HepG2 (cell line): ENCODE results near the gene CPEB2. TPM values are rescaled to one million over a fixed set of nuclear protein-coding genes. Genes with fewer than 3 reads are reported as not detected.

Source experiments
- ATAC-seq: fragments of 200-7000 bp; cut with Tn5 transposase; 3 replicates; pipeline ENCODE4 v1.9.1; 2020; ENCODE audit warnings: mild to moderate bottlenecking, moderate library complexity
- BruUV-seq: library from RNA; stranded (reverse); fragments of 400-500 nt; replicated peaks from 2 replicates; lab custom pipeline; 2021; lab: Mats Ljungman, UMichigan
- CTCF ChIA-PET: fragments of 300-600 bp; formaldehyde crosslinking; extraction: SDS; loops from one replicate; lab custom pipeline; 2021; ENCODE audit warnings: low total read pairs, inconsistent platforms, low intra/inter-chr PET ratio; lab: Yijun Ruan, JAX
- POLR2A ChIA-PET: fragments of 350-600 bp; sonication (Branson Sonifier 250); formaldehyde crosslinking; loops from one replicate; lab custom pipeline; 2020; ENCODE audit warnings: antibody characterized with exemption, inconsistent platforms; lab: Yijun Ruan, JAX
- DNase-seq: peaks from one replicate; pipeline ENCODE4 v3.0.0-alpha.2; 2015; ENCODE audit warnings: low spot score
- FAIRE-seq: peaks from 3 replicates; lab custom pipeline; 2011; peaks lifted over from hg19 to GRCh38; lab: Jason Lieb, UNC
- H2AFZ ChIP-seq: one replicate; pipeline ENCODE4 v1.6.1; 2011; ENCODE audit warnings: low read length, inconsistent platforms
- H3K27ac ChIP-seq: fragments of 300-600 bp; 3 replicates; pipeline ENCODE4 v1.8.0; 2011; ENCODE audit warnings: mixed run types, mild to moderate bottlenecking, mixed read lengths, low read length, inconsistent platforms; ENCODE audit not compliant: insufficient read depth; ENCODE audit errors: extremely low read length
- H3K27me3 ChIP-seq, 2 experiments: fragments of 200-600 bp in 1 of 2; 2 replicates in 1 of 2; 3 replicates in 1 of 2; pipeline versions ENCODE4 v1.6.0 to v1.8.0; 2011; ENCODE audit warnings: low read length in 2 of 2, mild to moderate bottlenecking in 2 of 2, moderate library complexity in 2 of 2, inconsistent platforms in 1 of 2; ENCODE audit not compliant: insufficient read depth in 2 of 2, control insufficient read depth in 1 of 2
- H3K36me3 ChIP-seq, 2 experiments: fragments of 200-600 bp in 1 of 2; replicated peaks in 1 of 2; 2 replicates in 1 of 2; 3 replicates in 1 of 2; pipeline versions ENCODE4 v1.5.1 to v1.8.0; 2011; ENCODE audit warnings: low read length in 2 of 2, inconsistent platforms in 1 of 2; ENCODE audit not compliant: insufficient read depth in 2 of 2, control insufficient read depth in 1 of 2
- H3K4me1 ChIP-seq: 2 replicates; pipeline ENCODE4 v1.5.1; 2012; ENCODE audit warnings: low read length, inconsistent platforms; ENCODE audit not compliant: insufficient read depth
- H3K4me2 ChIP-seq: 2 replicates; pipeline ENCODE4 v1.6.0; 2011; ENCODE audit warnings: low read depth, low read length, inconsistent platforms
- H3K4me3 ChIP-seq, 3 experiments: fragments of 200-600 bp in 1 of 3; sonication (generic), shearing (Covaris generic) in 1 of 3; replicated peaks in 1 of 3; 2 replicates each; pipeline ENCODE4 v1.5.1; 2011 to 2016; ENCODE audit warnings: low read length in 3 of 3, inconsistent platforms in 2 of 3, low read depth in 2 of 3, mild to moderate bottlenecking in 2 of 3, control low read depth in 1 of 3, mixed read lengths in 1 of 3; ENCODE audit not compliant: insufficient read depth in 1 of 3
- H3K79me2 ChIP-seq: one replicate; pipeline ENCODE4 v1.6.1; 2011; ENCODE audit warnings: low read length, inconsistent platforms; ENCODE audit not compliant: insufficient read depth
- H3K9ac ChIP-seq: 2 replicates; pipeline ENCODE4 v1.6.0; 2011; ENCODE audit warnings: mild to moderate bottlenecking, low read depth, low read length, inconsistent platforms; ENCODE audit not compliant: insufficient read depth
- H3K9me3 ChIP-seq: 2 replicates; pipeline ENCODE4 v1.5.1; 2012; ENCODE audit warnings: mild to moderate bottlenecking, low read length
- H4K20me1 ChIP-seq: 2 replicates; pipeline ENCODE4 v1.6.0; 2011; ENCODE audit warnings: inconsistent platforms, mild to moderate bottlenecking, low read length, moderate library complexity; ENCODE audit not compliant: insufficient read depth
- ARNT ChIP-seq: fragments of 450-650 bp; IDR thresholded peaks from 2 replicates; pipeline ENCODE4 v1.6.1; 2017
- CC2D1A ChIP-seq: sonication (generic); formaldehyde crosslinking; IDR thresholded peaks from 2 replicates; pipeline ENCODE4 v1.8.1; 2023; ENCODE audit warnings: mild to moderate bottlenecking, missing genetic modification reagents
- CREB1 ChIP-seq, 2 experiments: fragments of 450-650 bp in 1 of 2; IDR thresholded peaks; 2 replicates each; pipeline ENCODE4 v1.6.1; 2016 to 2017; ENCODE audit warnings: control low read depth in 1 of 2, mild to moderate bottlenecking in 1 of 2, missing compliant biosample characterization in 1 of 2, missing genetic modification characterization in 1 of 2
- CTCF ChIP-seq: sonication (generic); formaldehyde crosslinking; IDR thresholded peaks from 2 replicates; pipeline ENCODE4 v1.5.0; 2020; ENCODE audit warnings: mild to moderate bottlenecking, missing genetic modification reagents, moderate library complexity
- NR2F2 ChIP-seq: IDR thresholded peaks from 2 replicates; pipeline ENCODE4 v1.6.1; 2012; ENCODE audit warnings: low read depth, inconsistent platforms, borderline replicate concordance
- RBM39 ChIP-seq: fragments of 200-400 bp; formaldehyde crosslinking; IDR thresholded peaks from one replicate; pipeline ENCODE4 v1.6.1; 2018; ENCODE audit warnings: antibody characterized with exemption, mild to moderate bottlenecking, low read depth, low read length; ENCODE audit not compliant: poor library complexity, severe bottlenecking
- SOX5 ChIP-seq: IDR thresholded peaks from 2 replicates; pipeline ENCODE4 v1.6.1; 2016; ENCODE audit warnings: borderline replicate concordance
- ZBTB2 ChIP-seq: sonication (generic); formaldehyde crosslinking; IDR thresholded peaks from 2 replicates; pipeline ENCODE4 v1.8.0; 2022; ENCODE audit warnings: low read depth, missing genetic modification reagents
- ZBTB21 ChIP-seq: sonication (generic); formaldehyde crosslinking; IDR thresholded peaks from 2 replicates; pipeline ENCODE4 v1.4.0; 2020; ENCODE audit warnings: missing genetic modification reagents
- ZHX1 ChIP-seq: sonication (generic); formaldehyde crosslinking; IDR thresholded peaks from 2 replicates; pipeline ENCODE4 v1.8.1; 2022; ENCODE audit warnings: low read depth, mild to moderate bottlenecking, missing genetic modification reagents
- ZNF570 ChIP-seq: sonication (generic); formaldehyde crosslinking; IDR thresholded peaks from 2 replicates; pipeline ENCODE4 v1.4.0; 2020; ENCODE audit warnings: mild to moderate bottlenecking, missing genetic modification reagents, borderline replicate concordance
- ZNF652 ChIP-seq: IDR thresholded peaks from 2 replicates; pipeline ENCODE4 v1.6.1; 2016; ENCODE audit warnings: low read depth, borderline replicate concordance
- WGBS: methylation state at CpG from one replicate; pipeline ENCODE4 v1.1.6; 2017; ENCODE audit warnings: low lambda C conversion rate; 5-methylcytosine and 5-hydroxymethylcytosine counted together
- in situ Hi-C: cut with HindIII; loops from 2 replicates; pipeline ENCODE4 v1.10.0; 2017; ENCODE audit warnings: low pct_unique_long_range_greater_than_20kb; ENCODE audit not compliant: extremely low pct_ligation_motif_present
- intact Hi-C: fragments of 100-400 bp; cut with micrococcal nuclease; formaldehyde crosslinking; loops from one replicate; pipeline ENCODE4 v1.10.0; 2022; ENCODE audit not compliant: unreplicated experiment
- polyA plus RNA-seq, 8 experiments: library from polyadenylated mRNA; depleted of rRNA in 3 of 8; stranded (reverse) in 7 of 8; unstranded in 1 of 8; fragments of >200 nt; fragmentation: Illumina TruSeq in 4 of 8; extraction: Trizol in 4 of 8; gene quantifications; 2 replicates each; pipeline versions ENCODE4 v1.2.1 to v1.2.3, GENCODE V29; 2011 to 2016; ENCODE audit warnings: low read depth in 4 of 8, missing spikeins in 1 of 8, mixed read lengths in 1 of 8; ENCODE audit not compliant: insufficient read depth in 1 of 8
- total RNA-seq, 5 experiments: library from RNA; depleted of rRNA; stranded (reverse); fragments of >200 nt; fragmentation: Illumina TruSeq; extraction: Trizol; gene quantifications; 2 replicates each; pipeline ENCODE4 v1.2.3, GENCODE V29; 2016; ENCODE audit warnings: low read depth in 1 of 5

CPEB2 gene
- total and polyA plus RNA-seq, 2 of the 13 experiments (the other 11 are each of a cell fraction or from before 2014, with no cell fraction given), result 2.0 to 2.5 TPM

- ChIA-PET CTCF (no interaction called here), POLR2A (no interaction called here)
- Histone ChIP-seq H4K20me1 (no peaks in the 10 kb centered on the region), H3K27ac (no peak overlapping the region), H3K36me3 (no peaks in the 10 kb centered on the region), H3K79me2 (no peaks in the 10 kb centered on the region), H2AFZ (no peak overlapping the region), H3K4me1 (peaks cover 15% of the 10 kb centered on the region), H3K9me3 (peaks cover 4% of the 10 kb centered on the region; the same call in 1 of the 2 replicates), H3K4me3 (no peak overlapping the region), H3K4me2 (no peak overlapping the region), H3K9ac (no peak overlapping the region), H3K27me3 (no peaks in the 10 kb centered on the region)
- BruUV-seq, result no TSS peak
- DNase-seq (no peak), FAIRE-seq (no peak), ATAC-seq (no peak)
- TF ChIP-seq CC2D1A (CRISPR knock-in tag) (no peak), CREB1 (IDR thresholded peaks at IDR 0.05) (peak; percentile 67), CREB1 (CRISPR knock-in tag; IDR thresholded peaks at IDR 0.05) (no peak), ZNF570 (no peak), ZBTB21 (CRISPR knock-in tag) (peak; percentile 26; the same call in 1 of the 2 replicates), RBM39 (no peak)
- intact Hi-C loops (no loop called here), in situ Hi-C loops (no loop called here)
- 41% methylated on average over 5 of the region's 5 CpGs for WGBS
These were observed 104.1 kb downstream of the CPEB2 start for GRCh38 chr4:15106399-15106798.

- CTCF ChIA-PET, result no interaction called here
- H3K4me1 ChIP-seq, result peaks cover 15% of the 10 kb centered on the region
- H3K27ac ChIP-seq, result no peak overlapping the region
- FAIRE-seq (no peak), DNase-seq (no peak), ATAC-seq (no peak)
- no peaks in the 10 kb centered on the region for H3K9me3 ChIP-seq
- no peak overlapping the region for H3K4me3 ChIP-seq
- H3K27me3 ChIP-seq, result no peaks in the 10 kb centered on the region
- H3K4me2 ChIP-seq, result 0 out of 2 replicates have a peak overlapping the region, but pooled peaks have one; percentile 0
- intact Hi-C loops (no loop called here), in situ Hi-C loops (no loop called here)
- no peak overlapping the region for H2AFZ ChIP-seq
- no peaks in the 10 kb centered on the region for H3K36me3 ChIP-seq
- no peaks in the 10 kb centered on the region for H3K79me2 ChIP-seq
- POLR2A ChIA-PET, result no interaction called here
- H4K20me1 ChIP-seq, result no peaks in the 10 kb centered on the region
- no peak overlapping the region for H3K9ac ChIP-seq
- BruUV-seq, result no TSS peak
- TF ChIP-seq ARNT (no peak), SOX5 (no peak), ZHX1 (CRISPR knock-in tag) (no peak), CTCF (no peak), ZBTB2 (CRISPR knock-in tag) (no peak), ZNF652 (CRISPR knock-in tag) (no peak), NR2F2 (no peak)
These were observed 107.3 kb downstream of the CPEB2 start for GRCh38 chr4:15109600-15109999.
